Kidney epithelial cell (primary cell): Measurements from ENCODE around the gene MMP7. TPM values are rescaled to one million over a fixed set of nuclear protein-coding genes. Genes with fewer than 3 reads are reported as not detected.

ENCODE experiments used
- DNase-seq: peaks from one replicate; pipeline ENCODE4 v3.0.0-alpha.2; 2010; ENCODE audit warnings: low read depth
- H3K27me3 ChIP-seq: 2 replicates; pipeline ENCODE4 v1.6.0; 2011; ENCODE audit warnings: low read length; ENCODE audit not compliant: control insufficient read depth, insufficient read depth
- H3K36me3 ChIP-seq: 2 replicates; pipeline ENCODE4 v1.5.1; 2011; ENCODE audit warnings: low read length; ENCODE audit not compliant: control insufficient read depth, insufficient read depth
- H3K4me3 ChIP-seq: 2 replicates; pipeline ENCODE4 v1.5.1; 2011; ENCODE audit warnings: low read depth, mild to moderate bottlenecking, control low read depth, low read length
- total RNA-seq: library from RNA; depleted of rRNA; stranded (reverse); fragments of >200 nt; gene quantifications from 2 replicates; pipeline ENCODE4 v1.2.3, GENCODE V29; 2015
- TF ChIP-seq, protein P1 (sequence below): IDR thresholded peaks from 2 replicates; pipeline ENCODE4 v1.5.1; 2011; ENCODE audit warnings: mild to moderate bottlenecking, moderate library complexity, low read length, control low read depth, inconsistent platforms; ENCODE audit not compliant: insufficient read depth, poor library complexity, severe bottlenecking

MMP7 gene
- total RNA-seq, 1 donor from 2014 or later, result 312 TPM

DNA sequence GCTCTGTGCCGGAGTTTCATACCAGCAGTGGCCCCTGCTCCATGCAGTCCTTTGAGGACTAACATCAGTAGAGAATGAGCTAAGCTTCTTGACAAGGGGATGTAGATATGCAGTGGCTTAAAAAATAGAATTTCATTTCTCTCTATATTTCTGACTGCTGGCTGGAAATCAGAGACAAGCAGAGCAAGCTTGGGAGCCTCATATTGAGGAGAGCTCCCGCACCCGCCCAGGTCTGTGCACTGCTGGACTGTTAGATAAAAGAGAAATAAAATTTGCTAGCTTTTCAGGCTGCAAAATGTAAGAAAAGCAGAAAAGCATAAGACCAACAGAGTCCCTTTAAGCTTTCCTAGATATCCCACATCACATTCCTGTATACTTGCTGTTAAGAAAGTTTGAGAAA, 31.4 kb downstream of the MMP7 start:
- Histone ChIP-seq H3K36me3 (no peaks in the 10 kb centered on the region), H3K27me3 (no peaks in the 10 kb centered on the region), H3K4me3 (no peak overlapping the region)
- TF ChIP-seq, protein P1, sequence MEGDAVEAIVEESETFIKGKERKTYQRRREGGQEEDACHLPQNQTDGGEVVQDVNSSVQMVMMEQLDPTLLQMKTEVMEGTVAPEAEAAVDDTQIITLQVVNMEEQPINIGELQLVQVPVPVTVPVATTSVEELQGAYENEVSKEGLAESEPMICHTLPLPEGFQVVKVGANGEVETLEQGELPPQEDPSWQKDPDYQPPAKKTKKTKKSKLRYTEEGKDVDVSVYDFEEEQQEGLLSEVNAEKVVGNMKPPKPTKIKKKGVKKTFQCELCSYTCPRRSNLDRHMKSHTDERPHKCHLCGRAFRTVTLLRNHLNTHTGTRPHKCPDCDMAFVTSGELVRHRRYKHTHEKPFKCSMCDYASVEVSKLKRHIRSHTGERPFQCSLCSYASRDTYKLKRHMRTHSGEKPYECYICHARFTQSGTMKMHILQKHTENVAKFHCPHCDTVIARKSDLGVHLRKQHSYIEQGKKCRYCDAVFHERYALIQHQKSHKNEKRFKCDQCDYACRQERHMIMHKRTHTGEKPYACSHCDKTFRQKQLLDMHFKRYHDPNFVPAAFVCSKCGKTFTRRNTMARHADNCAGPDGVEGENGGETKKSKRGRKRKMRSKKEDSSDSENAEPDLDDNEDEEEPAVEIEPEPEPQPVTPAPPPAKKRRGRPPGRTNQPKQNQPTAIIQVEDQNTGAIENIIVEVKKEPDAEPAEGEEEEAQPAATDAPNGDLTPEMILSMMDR, result no peak
- DNase-seq, result no peak

DNA sequence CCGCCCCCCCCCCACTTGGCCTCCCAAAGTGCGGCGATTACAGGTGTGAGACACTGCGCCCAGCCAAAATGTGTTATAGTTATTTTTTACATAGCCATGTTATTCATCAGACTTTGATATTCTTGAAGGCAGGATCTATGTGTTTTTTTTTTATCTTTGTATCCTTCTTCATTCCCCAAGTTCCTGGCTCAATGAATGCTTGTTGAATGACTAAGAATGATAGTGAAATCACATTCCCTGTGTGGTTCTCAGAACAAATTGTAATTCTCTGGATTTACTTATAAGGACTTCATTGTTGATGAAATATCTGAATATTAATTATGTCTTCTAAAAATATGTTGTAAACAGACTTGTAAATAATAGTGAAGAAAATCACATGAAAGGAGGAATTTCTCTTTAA, 33.5 kb downstream of the MMP7 start:
- no peak overlapping the region for H3K4me3 ChIP-seq
- no peaks in the 10 kb centered on the region for H3K36me3 ChIP-seq
- DNase-seq, result no peak
- TF ChIP-seq, protein P1, result no peak
- no peaks in the 10 kb centered on the region for H3K27me3 ChIP-seq

DNA sequence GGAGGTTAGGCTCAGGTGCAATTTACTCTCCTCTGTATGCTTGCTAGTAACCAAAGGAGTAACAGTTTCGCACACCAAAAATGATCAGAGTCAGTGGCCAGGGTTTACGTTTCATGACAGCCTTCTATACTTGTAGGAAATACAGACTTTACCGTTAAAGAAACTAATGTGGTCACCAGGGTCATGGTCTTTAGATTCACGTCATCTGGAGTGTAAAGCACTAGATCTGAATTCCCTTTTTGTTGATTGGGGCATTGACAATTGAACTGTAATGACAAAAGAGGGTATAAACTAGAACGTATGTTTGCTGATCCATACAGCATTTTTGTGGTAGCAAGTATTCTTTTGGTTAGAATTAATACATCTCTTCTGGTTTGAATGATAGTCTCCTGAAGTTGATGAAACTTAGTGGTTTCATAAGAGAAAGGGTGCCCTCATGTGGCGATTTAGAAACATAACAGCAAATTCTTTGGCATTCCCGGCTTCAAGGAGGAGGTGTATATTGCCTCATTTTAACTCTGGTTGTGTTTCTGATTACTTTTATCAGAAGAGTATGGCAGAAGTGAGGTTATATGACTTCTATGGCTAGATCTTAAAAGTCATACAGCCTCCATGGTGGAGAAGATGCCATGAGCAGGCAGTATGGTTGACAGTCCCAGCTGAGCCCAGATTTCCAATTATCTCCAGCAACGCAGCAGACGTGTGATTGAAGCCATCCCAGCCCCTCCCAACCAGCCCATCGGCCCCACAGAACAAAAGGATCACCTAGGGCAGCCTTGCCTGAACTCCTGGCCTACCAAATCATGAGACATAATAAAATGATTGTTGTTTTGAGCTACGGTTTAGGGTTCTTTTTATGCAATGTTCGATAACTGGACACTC, 35.1 kb downstream of the MMP7 start:
- H3K36me3 ChIP-seq, result no peaks in the 10 kb centered on the region
- peak; percentile 32 for DNase-seq
- no peaks in the 10 kb centered on the region for H3K27me3 ChIP-seq
- TF ChIP-seq, protein P1, result peak; percentile 53
- H3K4me3 ChIP-seq, result no peak overlapping the region

DNA sequence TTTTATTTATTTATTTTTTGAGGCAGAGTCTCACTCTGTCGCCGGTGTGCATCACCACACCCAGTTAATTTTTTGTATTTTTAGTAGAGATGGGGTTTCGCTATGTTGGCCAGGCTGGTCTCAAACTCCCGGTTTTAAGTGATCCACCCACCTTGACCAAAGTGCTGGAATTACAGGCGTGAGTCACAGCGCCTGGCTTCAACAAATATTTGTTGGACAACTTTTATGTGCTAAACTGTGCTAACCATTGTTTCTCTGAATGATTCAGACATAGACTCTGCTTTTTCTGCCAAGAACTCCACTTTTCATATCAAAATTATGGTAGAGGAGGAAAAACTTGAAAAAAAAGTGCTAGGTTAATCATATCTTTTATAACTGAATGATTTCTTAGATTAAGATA, 36.3 kb downstream of the MMP7 start:
- TF ChIP-seq, protein P1, result no peak
- Histone ChIP-seq H3K36me3 (no peaks in the 10 kb centered on the region), H3K27me3 (no peaks in the 10 kb centered on the region), H3K4me3 (no peak overlapping the region)
- DNase-seq, result peak; percentile 82

DNA sequence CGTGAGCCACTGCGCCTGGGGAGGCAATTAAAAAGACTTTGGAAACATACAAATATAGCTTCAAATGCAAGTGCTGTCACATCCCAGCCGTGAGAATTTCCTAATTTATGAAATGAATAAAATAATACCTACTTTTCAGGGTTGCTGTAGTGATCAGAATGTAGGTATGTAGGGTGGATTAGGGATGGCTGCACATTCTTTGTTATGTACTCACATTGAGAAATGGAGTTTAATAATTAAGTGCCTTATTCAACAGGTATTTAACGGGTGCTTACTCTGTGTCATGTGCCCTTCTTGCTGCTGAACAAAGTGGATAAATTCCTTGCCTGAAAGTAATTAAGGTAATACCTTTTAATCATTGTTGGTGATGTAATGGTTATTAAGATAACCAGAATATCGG, 37.0 kb downstream of the MMP7 start:
- TF ChIP-seq, protein P1, result no peak
- H3K27me3 ChIP-seq, result no peaks in the 10 kb centered on the region
- H3K4me3 ChIP-seq, result no peak overlapping the region
- H3K36me3 ChIP-seq, result no peaks in the 10 kb centered on the region
- peak; percentile 58 for DNase-seq

DNA sequence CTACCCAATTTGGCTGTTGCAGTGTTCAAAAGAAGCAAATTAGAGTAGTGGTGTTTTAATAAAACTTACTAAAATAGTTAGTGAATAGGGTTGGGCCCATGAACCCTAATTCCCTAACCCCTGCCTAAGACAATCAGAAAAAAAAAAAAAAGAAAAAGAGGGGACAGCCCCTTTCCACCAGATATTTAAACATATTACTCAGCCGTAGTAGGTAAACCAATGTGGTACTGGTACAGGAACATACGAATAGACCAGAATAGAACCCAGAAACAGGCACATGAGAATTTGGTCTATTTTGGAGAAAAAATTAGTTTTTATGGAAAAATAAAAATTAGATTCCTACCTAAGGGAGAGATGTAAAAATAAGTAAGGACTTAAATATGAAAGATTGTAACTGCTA, 38.6 kb downstream of the MMP7 start:
- no peak for DNase-seq
- Histone ChIP-seq H3K4me3 (no peak overlapping the region), H3K36me3 (no peaks in the 10 kb centered on the region), H3K27me3 (no peaks in the 10 kb centered on the region)
- TF ChIP-seq, protein P1, result no peak
